Thoracic aorta (tissue), 2 donors: Measurements from ENCODE around the gene DDX19B. TPM values are rescaled to one million over a fixed set of nuclear protein-coding genes. Genes with fewer than 3 reads are reported as not detected.

ENCODE experiments used
- ATAC-seq: fragments of 150-250 bp; one replicate; pipeline ENCODE4 v1.8.0; 2017; ENCODE audit warnings: low read depth; ENCODE audit not compliant: insufficient number of reproducible peaks, low FRiP score
- DNase-seq: peaks from one replicate; pipeline ENCODE4 v3.0.0-alpha.2; 2020; ENCODE audit warnings: low spot score
- H3K27ac ChIP-seq, 2 donors: fragments of 200-600 bp; sonication (generic); 1 replicate in 1 of 2; 2 replicates in 1 of 2; pipeline ENCODE4 v1.5.1; 2016; ENCODE audit warnings: mild to moderate bottlenecking in 2 of 2, moderate library complexity in 2 of 2
- H3K27me3 ChIP-seq: fragments of 200-600 bp; sonication (generic); replicated peaks from 2 replicates; pipeline ENCODE4 v1.6.0; 2016; ENCODE audit warnings: mild to moderate bottlenecking; ENCODE audit not compliant: insufficient read depth
- H3K36me3 ChIP-seq: fragments of 200-600 bp; sonication (generic); one replicate; pipeline ENCODE4 v1.5.1; 2016
- H3K4me1 ChIP-seq, 2 donors: fragments of 200-600 bp; sonication (generic); 1 replicate in 1 of 2; 2 replicates in 1 of 2; pipeline versions ENCODE4 v1.5.1 to v1.6.0; 2016; ENCODE audit warnings: low read depth in 2 of 2, mild to moderate bottlenecking in 1 of 2; ENCODE audit not compliant: control insufficient read depth in 1 of 2
- H3K4me3 ChIP-seq: fragments of 200-600 bp; sonication (generic); 2 replicates; pipeline ENCODE4 v1.5.1; 2016; ENCODE audit warnings: mild to moderate bottlenecking
- H3K9me3 ChIP-seq: fragments of 200-600 bp; sonication (generic); 2 replicates; pipeline ENCODE4 v1.5.1; 2016
- total RNA-seq, 2 donors: library from RNA; depleted of rRNA; stranded (reverse); fragments of >200 nt; gene quantifications; one replicate each; pipeline versions ENCODE4 v1.1.0 to v1.2.3, GENCODE V29; 2016
- TF ChIP-seq, protein P1 (sequence below): fragments of 200-600 bp; sonication (generic); IDR thresholded peaks from one replicate; pipeline ENCODE4 v1.5.1; 2019; ENCODE audit warnings: antibody characterized with exemption

Gene DDX19B
- total RNA-seq, 2 donors from 2014 or later, result 20.7 to 20.8 TPM

DNA sequence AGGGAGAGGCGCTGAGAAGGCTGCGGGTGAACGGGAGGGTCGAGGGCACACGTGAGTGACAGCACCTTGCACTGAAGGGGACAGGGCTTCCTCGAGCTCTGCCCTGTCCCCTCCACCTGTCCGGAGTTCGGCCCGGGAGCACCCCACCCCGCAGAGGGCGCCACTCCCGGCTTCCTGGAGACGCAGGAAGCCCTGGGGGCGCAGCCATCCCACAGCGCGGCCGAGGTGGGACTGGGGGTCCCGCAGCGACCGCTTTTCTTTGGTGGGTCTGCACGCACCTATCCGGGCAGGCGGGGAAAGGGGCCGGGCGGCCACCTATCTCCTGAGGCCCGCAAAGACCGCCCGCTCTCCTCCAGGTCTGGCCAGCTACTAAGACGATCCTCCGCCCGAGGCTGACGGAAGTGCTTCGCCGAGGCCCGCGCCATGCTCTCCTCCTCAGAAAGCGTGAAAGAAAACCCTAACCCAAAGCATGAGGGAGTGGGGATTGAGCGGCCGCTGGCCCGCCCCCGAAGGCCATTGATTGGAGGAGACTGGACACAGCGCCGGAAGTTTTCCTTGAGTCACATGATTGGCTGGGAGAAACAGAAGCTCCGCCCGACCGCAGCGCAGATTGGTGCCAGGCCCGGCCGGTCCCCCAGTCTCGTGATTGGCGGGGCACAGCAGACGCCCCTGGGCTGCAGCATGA is 82.1 kb downstream of the DDX19B start:
- Histone ChIP-seq H3K4me1 (peaks cover 4 to 14% of the 10 kb centered on the region in 2 donors), H3K27ac (peak overlapping the region; percentile 51 to 70), H3K27me3 (no peaks in the 10 kb centered on the region), H3K4me3 (peak overlapping the region; percentile 72), H3K9me3 (no peaks in the 10 kb centered on the region), H3K36me3 (peaks cover 3% of the 10 kb centered on the region)
- TF ChIP-seq, protein P1, sequence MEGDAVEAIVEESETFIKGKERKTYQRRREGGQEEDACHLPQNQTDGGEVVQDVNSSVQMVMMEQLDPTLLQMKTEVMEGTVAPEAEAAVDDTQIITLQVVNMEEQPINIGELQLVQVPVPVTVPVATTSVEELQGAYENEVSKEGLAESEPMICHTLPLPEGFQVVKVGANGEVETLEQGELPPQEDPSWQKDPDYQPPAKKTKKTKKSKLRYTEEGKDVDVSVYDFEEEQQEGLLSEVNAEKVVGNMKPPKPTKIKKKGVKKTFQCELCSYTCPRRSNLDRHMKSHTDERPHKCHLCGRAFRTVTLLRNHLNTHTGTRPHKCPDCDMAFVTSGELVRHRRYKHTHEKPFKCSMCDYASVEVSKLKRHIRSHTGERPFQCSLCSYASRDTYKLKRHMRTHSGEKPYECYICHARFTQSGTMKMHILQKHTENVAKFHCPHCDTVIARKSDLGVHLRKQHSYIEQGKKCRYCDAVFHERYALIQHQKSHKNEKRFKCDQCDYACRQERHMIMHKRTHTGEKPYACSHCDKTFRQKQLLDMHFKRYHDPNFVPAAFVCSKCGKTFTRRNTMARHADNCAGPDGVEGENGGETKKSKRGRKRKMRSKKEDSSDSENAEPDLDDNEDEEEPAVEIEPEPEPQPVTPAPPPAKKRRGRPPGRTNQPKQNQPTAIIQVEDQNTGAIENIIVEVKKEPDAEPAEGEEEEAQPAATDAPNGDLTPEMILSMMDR, result no peak
- DNase-seq (peak; percentile 89), ATAC-seq (peak; percentile 97)

DNA sequence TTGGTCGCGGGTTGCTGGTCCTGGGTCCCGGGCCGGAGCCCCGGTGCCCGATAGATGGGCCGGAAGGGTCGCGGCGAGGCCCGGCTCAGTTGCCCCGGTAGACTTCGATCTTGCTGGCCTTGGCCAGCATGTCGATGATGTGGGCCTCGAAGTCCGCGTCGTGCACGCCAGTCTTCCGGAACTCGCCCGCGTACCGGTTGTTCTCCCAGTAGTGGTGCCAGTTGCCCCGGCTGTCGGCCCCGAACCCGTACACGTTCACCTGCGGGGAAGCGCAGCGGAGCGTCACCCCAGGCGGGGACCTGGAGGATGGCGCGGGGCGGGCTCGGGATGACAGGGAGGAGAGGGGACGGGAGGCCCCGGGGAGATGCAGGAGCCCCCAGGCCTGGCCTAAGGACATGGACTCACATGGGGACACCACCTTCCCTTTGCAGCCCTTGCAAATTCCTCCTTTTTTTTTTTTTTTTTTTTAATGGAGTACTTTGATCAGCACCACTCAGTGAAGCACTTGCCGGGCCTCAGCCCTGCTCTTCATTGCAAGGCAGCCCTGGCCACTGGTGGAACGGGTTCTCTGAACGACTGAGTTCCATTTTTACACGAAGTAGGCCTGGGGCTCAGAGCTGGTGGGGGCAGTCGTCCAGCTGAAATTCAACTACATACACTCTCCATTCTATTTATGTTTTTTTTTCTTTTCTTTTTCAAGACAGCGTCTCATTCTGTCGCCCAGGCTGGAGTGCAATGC is 82.8 kb downstream of the DDX19B start:
- Histone ChIP-seq H3K36me3 (peaks cover 3% of the 10 kb centered on the region), H3K4me3 (peak overlapping the region; percentile 72), H3K27ac (peak overlapping the region; percentile 45 to 51), H3K9me3 (no peaks in the 10 kb centered on the region), H3K4me1 (peaks cover 4 to 13% of the 10 kb centered on the region in 2 donors), H3K27me3 (no peaks in the 10 kb centered on the region)
- ATAC-seq (no peak), DNase-seq (peak; percentile 14)
- TF ChIP-seq, protein P1, result no peak

DNA sequence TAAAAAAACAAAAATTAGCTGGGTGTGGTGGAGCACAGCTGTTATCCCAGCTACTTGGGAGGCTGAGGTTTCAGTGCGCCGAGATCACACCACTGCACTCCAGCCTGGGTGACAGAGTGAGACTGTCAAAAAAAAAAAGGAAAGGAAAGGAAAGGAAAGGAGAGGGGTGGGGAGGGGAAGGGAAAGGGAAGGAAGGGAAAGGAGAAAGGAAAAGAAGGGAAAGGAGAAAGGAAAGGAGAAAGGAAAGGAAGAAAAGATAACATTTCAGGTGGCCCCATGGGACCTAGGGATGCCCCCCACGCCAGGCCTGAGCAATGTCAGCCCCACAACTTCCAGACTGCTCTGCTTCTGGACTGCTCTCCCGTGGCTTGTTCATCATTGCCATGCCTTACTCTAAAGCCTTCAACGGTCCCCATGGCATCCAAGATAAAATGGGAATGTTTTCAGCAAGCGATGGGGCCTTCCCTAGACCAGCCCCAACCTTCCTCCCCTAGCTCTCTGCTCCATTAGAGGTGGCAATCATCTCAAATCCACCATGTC is 84.5 kb downstream of the DDX19B start:
- no peak for DNase-seq

More for the DNA sequence above, 84.5 kb downstream of the DDX19B start:
- H3K27ac ChIP-seq, result no peak overlapping the region
- TF ChIP-seq, protein P1, result no peak
- H3K4me1 ChIP-seq, result peaks cover 4 to 13% of the 10 kb centered on the region in 2 donors
- ATAC-seq, result no peak
- H3K4me3 ChIP-seq, result no peak overlapping the region
- H3K36me3 ChIP-seq, result peaks cover 10% of the 10 kb centered on the region
- no peaks in the 10 kb centered on the region for H3K27me3 ChIP-seq
- H3K9me3 ChIP-seq, result no peaks in the 10 kb centered on the region

Other genes with a start within 250 kb of the DDX19B start
- gene PDPR, start 184.9 kb upstream of the DDX19B start, total RNA-seq, result 10 to 100 TPM; 38.0 to 44.6 TPM
- under 1 TPM in 1 of 2 donors, not detected in 1; 0.68 TPM for gene CLEC18C, start 125.4 kb upstream of the DDX19B start, total RNA-seq
- gene EXOSC6, start 47.2 kb upstream of the DDX19B start, total RNA-seq, result 10 to 100 TPM; 16.1 to 39.3 TPM
- 10 to 100 TPM; 68.0 to 69.4 TPM for gene AARS1, start 9.7 kb upstream of the DDX19B start, total RNA-seq
- gene DDX19A, start 47.7 kb downstream of the DDX19B start, total RNA-seq, result 10 to 100 TPM; 38.7 to 54.4 TPM
- gene ST3GAL2, start 139.9 kb downstream of the DDX19B start, total RNA-seq, result 10 to 100 TPM; 21.0 to 28.4 TPM
- 10 to 100 TPM; 16.1 to 20.4 TPM for gene FCSK, start 155.4 kb downstream of the DDX19B start, total RNA-seq
- gene COG4, start 224.4 kb downstream of the DDX19B start, total RNA-seq, result 10 to 100 TPM; 44.2 to 46.7 TPM
- gene SF3B3, start 224.6 kb downstream of the DDX19B start, total RNA-seq, result 100 to 1,000 TPM in 1 of 2 donors, 10 to 100 TPM in 1; 94.6 to 123 TPM